HG03342 (cell line): ENCODE results near the gene ARRDC1.
"Not testable (repeated sequence)": the region's sequence is repeated elsewhere in the genome, so short reads cannot be mapped to it uniquely, and the experiment has no call there.

Source experiments
- ATAC-seq: cut with Tn5 transposase; IDR thresholded peaks from one replicate; pipeline ENCODE4 v1.9.1; 2021; ENCODE audit warnings: mild to moderate bottlenecking, moderate library complexity; ENCODE audit not compliant: unreplicated experiment

ARRDC1 gene

GRCh38 chr9:137583957-137584356 is 21.5 kb upstream of the ARRDC1 start:
- ATAC-seq: no peak

- ATAC-seq: no peak
Measured at GRCh38 chr9:137586854-137587253, 18.6 kb upstream of the ARRDC1 start.

GRCh38 chr9:137588311-137588710 is 17.2 kb upstream of the ARRDC1 start:
- no peak for ATAC-seq

- no peak for ATAC-seq
Measured at GRCh38 chr9:137588891-137589290, 16.6 kb upstream of the ARRDC1 start.

- peak; percentile 12 for ATAC-seq
Measured at GRCh38 chr9:137589441-137590122, 15.9 kb upstream of the ARRDC1 start.

- ATAC-seq: peak; percentile 32
Measured at GRCh38 chr9:137590123-137590468, 15.4 kb upstream of the ARRDC1 start.

- ATAC-seq: peak; percentile 89
Measured at GRCh38 chr9:137590469-137591383, 14.8 kb upstream of the ARRDC1 start, which contains the start of gene ZMYND19. Gene ZMYND19 (minus strand): TSS chr9:137590512. CDS start chr9:137590263, 249 bp downstream.

GRCh38 chr9:137592767-137593166 is 12.7 kb upstream of the ARRDC1 start:
- no peak for ATAC-seq

- no peak for ATAC-seq
Measured at GRCh38 chr9:137593176-137593575, 12.3 kb upstream of the ARRDC1 start.

- ATAC-seq: not testable (repeated sequence)
Measured at GRCh38 chr9:137596577-137596976, 8.9 kb upstream of the ARRDC1 start.

- ATAC-seq: no peak
Measured at GRCh38 chr9:137598943-137599342, 6.5 kb upstream of the ARRDC1 start.

- ATAC-seq: no peak
Measured at GRCh38 chr9:137602661-137603060, 2.8 kb upstream of the ARRDC1 start.

GRCh38 chr9:137603879-137604278 is 1.6 kb upstream of the ARRDC1 start:
- no peak for ATAC-seq

GRCh38 chr9:137604345-137605086 is 970 bp upstream of the ARRDC1 start:
- no peak for ATAC-seq

GRCh38 chr9:137606005-137606621 is 627 bp downstream of the ARRDC1 start:
- peak; percentile 20 for ATAC-seq

- ATAC-seq: no peak
Measured at GRCh38 chr9:137606734-137607138, 1.2 kb downstream of the ARRDC1 start.

- ATAC-seq: no peak
Measured at GRCh38 chr9:137607141-137607857, 1.8 kb downstream of the ARRDC1 start.

- ATAC-seq: no peak
Measured at GRCh38 chr9:137610944-137611343, 5.5 kb downstream of the ARRDC1 start.

- ATAC-seq: no peak
Measured at GRCh38 chr9:137611623-137612609, 6.4 kb downstream of the ARRDC1 start.
